HG03378 (cell line): ENCODE data around the gene NUP214.
"Not testable (repeated sequence)": the region's sequence is repeated elsewhere in the genome, so short reads cannot be mapped to it uniquely, and the experiment has no call there.

Experiments
- ATAC-seq: cut with Tn5 transposase; IDR thresholded peaks from one replicate; pipeline ENCODE4 v1.9.1; 2021; ENCODE audit warnings: mild to moderate bottlenecking, moderate library complexity; ENCODE audit not compliant: unreplicated experiment

Gene NUP214

GRCh38 chr9:131191032-131191431 lies 65.6 kb downstream of the NUP214 start:
- not testable (repeated sequence) for ATAC-seq

DNA sequence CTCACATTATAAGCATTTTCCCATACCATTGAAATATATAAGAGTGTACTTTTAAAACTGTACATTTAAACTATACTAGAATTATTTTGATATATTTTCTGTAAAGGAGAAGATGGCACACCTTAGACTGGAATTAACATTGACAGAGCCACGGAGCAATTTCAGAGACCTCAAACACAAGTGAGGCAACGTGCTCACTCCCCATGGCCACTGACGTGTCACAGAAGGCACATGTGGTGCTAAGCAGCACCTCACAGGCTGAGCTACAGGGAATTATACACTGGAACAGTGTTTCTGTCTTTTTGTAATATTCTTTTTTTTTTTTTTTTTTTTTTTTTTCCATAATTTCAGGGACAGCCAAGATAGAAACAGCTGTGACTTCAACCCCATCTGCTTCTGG lies 66.5 kb downstream of the NUP214 start:
- no peak for ATAC-seq

DNA sequence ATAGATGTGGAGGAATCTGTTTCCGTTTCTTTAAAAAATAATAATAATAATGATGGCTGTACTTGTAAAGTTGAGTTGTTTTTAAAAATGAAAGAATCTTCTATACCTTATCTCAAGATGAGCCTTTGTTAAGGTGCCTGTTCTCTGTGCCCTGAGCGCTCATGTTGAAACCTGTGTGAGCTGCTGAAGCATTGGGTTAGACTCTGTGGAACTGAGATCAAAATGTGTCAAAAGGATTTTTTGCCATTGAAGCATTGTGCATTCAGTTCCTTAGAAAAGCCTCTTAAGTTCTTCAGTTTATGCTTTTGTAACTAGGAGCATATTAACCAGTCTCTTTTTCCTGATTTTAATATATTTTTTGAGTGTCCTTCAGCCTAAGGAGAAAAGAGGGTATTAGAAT lies 67.7 kb downstream of the NUP214 start:
- no peak for ATAC-seq

DNA sequence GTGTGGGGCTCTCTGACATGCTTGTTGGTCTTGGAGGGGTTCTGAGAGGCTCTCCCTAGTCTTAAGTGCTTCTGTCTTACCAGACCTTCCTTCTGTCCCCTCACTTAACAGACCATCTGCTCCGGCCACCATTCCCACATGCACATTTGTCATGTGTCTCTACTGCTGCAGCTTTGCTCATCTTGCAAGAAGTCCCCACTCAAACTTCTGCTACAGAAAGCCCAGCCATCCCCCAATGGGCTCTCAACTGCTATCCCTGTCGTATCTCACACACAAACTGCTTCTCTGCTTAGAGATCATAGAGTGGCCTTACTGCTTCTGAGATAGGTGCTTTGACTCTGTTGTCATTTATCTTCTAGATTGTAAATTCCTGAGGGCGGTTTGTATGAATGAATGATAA lies 69.4 kb downstream of the NUP214 start:
- ATAC-seq, result no peak

- ATAC-seq, result no peak
Observed at GRCh38 chr9:131197160-131197911, 72.0 kb downstream of the NUP214 start.

GRCh38 chr9:131198041-131198715 lies 72.8 kb downstream of the NUP214 start:
- no peak for ATAC-seq

- no peak for ATAC-seq
Observed at GRCh38 chr9:131201856-131202255, 76.5 kb downstream of the NUP214 start.

DNA sequence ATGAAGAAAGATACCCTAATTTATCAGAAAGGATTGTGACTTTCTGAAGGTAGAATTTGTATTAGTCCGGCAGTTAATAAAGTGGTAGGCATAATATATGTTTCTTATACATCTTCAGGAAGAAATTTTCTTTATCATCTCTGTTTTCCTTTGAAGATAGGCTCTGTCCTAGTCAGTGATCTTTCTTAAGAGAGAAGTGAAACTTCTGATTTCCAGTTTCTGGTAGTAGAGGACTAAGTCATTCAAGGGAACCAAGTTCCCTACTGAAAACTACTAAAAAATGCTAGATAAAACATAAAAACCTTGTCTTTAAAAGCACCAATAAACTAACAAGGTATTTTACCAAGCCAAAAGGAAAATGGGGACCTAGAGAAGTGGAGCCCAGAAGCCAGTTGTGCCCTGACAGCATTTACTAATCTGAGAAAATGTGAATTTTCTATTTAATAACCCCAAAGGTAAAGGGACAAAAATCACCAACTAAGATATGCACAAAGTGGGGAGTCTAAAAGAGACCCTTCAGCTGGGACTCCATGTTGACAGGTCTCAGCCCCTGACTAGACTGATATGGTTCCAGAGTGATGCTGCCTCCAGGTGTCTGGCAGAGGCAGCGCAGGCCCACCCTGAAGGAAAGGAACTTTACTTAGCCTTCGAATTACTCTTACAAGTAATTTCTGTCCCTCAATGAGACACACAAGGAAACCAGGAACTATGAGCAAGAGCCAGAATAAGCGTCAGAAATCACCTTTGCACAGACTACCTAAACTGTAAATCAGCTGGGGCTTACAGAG lies 78.2 kb downstream of the NUP214 start:
- ATAC-seq, result no peak

DNA sequence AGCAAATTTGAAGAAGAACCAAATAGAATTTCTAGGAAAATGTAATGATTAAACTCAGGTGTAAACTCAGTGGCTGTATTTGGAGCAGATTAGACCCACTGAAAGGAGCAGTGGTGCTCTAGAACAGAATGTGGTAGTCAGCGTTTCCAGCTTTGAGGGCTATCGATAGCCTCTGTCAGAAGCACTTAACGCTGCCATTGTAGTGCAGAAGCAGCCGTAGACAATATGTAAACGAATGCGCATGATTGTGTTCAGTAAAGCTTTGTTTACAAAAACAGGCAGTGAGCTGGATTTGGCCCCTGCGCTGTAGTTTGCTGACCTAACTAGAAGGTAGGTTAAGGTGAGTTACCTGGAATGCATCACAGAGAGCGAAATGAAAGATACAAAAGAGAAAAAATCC lies 78.9 kb downstream of the NUP214 start:
- ATAC-seq, result no peak

- no peak for ATAC-seq
Observed at GRCh38 chr9:131206495-131206894, 81.1 kb downstream of the NUP214 start.

GRCh38 chr9:131211920-131212319 lies 86.5 kb downstream of the NUP214 start:
- not testable (repeated sequence) for ATAC-seq

DNA sequence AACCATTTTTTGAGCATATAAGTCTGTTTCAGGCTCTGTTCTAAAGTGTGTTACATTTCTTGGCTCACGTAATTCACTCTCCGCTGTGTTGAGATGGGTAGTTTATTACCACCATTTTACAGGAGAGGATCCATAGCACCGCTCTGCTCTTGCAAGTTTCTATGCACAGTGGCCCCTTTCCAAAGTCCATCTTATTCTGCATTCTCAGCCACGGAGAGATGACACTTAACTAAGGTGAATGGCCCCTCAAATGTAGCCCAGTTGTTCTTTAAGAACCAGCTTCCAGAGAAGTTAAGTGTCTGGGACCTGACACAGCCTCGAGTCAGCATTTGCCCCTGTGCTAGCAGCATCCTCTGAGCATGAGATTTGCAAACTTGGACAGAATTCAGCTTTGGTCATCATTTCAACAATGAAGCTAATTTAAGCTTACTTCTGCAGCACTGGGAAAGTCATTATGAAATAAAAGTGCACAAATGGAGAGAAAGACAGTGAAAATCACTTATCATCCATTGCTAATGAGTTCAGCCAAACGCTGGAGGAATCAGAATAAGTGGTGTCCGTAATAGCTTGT lies 89.0 kb downstream of the NUP214 start:
- no peak for ATAC-seq

- no peak for ATAC-seq
Observed at GRCh38 chr9:131214876-131215275, 89.5 kb downstream of the NUP214 start.

- no peak for ATAC-seq
Observed at GRCh38 chr9:131216806-131217205, 91.4 kb downstream of the NUP214 start.

- ATAC-seq, result no peak
Observed at GRCh38 chr9:131217331-131218031, 92.1 kb downstream of the NUP214 start.

DNA sequence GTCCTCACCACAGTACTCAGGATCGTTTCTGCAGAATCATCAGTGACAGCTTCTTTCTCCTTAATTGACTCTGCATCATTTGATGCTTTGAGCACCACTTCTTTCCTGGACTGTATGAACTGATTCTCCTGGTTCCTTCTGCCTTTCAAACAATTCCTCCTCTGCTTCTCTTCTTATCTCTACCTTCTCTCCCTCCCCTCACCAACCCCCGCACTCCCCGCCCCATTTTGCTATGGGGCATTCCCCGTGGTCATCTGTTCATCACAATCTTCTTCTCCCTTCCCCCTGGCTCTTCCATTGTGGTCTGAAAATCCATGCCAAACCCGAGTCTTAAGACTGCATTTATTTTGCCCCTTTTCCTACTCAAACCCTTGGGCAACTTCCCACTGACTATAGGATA lies 93.0 kb downstream of the NUP214 start:
- ATAC-seq, result no peak

GRCh38 chr9:131220485-131220884 lies 95.1 kb downstream of the NUP214 start:
- ATAC-seq, result no peak

- ATAC-seq, result no peak
Observed at GRCh38 chr9:131222460-131222859, 97.1 kb downstream of the NUP214 start.

GRCh38 chr9:131226226-131226625 lies 100.8 kb downstream of the NUP214 start:
- ATAC-seq, result no peak

GRCh38 chr9:131227112-131227958 lies 101.9 kb downstream of the NUP214 start:
- ATAC-seq, result no peak
